Uterus (tissue), 4 donors: Measurements from ENCODE around the gene RPAIN. TPM values are rescaled to one million over a fixed set of nuclear protein-coding genes. Genes with fewer than 3 reads are reported as not detected.

Experiments
- DNase-seq, 2 donors: peaks; one replicate each; pipeline ENCODE4 v3.0.0-alpha.2; 2019 to 2020
- H3K27ac ChIP-seq, 2 donors: fragments of 200-600 bp; sonication (generic); 1 replicate in 1 of 2; 2 replicates in 1 of 2; pipeline ENCODE4 v1.5.1; 2016 to 2018
- H3K27me3 ChIP-seq, 2 donors: fragments of 200-600 bp; sonication (generic); one replicate each; pipeline ENCODE4 v1.5.1; 2018 to 2019; ENCODE audit warnings: control low read depth in 1 of 2
- H3K36me3 ChIP-seq, 2 donors: fragments of 200-600 bp; sonication (generic); one replicate each; pipeline ENCODE4 v1.5.1; 2019; ENCODE audit warnings: control low read depth in 1 of 2
- H3K4me1 ChIP-seq, 2 donors: fragments of 200-600 bp; sonication (generic); one replicate each; pipeline ENCODE4 v1.5.1; 2018 to 2019; ENCODE audit warnings: control low read depth in 1 of 2
- H3K4me3 ChIP-seq, 2 donors: fragments of 200-600 bp; sonication (generic); 1 replicate in 1 of 2; 2 replicates in 1 of 2; pipeline ENCODE4 v1.5.1; 2018 to 2019; ENCODE audit warnings: mild to moderate bottlenecking in 1 of 2
- H3K9me3 ChIP-seq, 2 donors: fragments of 200-600 bp; sonication (generic); one replicate each; pipeline ENCODE4 v1.5.1; 2019; ENCODE audit warnings: control low read depth in 1 of 2
- CTCF ChIP-seq, 4 experiments: fragments of 200-600 bp in 2 of 4; fragments of 450-650 bp in 2 of 4; sonication (generic) in 2 of 4; IDR thresholded peaks; one replicate each; pipeline ENCODE4 v1.5.1; 2016 to 2019; ENCODE audit warnings: antibody characterized with exemption in 4 of 4, mild to moderate bottlenecking in 2 of 4, moderate library complexity in 1 of 4
- POLR2A ChIP-seq, 2 donors: fragments of 450-650 bp; IDR thresholded peaks; one replicate each; pipeline ENCODE4 v1.6.1; 2016; ENCODE audit warnings: antibody characterized with exemption in 2 of 2, mild to moderate bottlenecking in 1 of 2, moderate library complexity in 1 of 2
- intact Hi-C: fragments of 100-400 bp; cut with DNase I; formaldehyde crosslinking; loops from one replicate; pipeline ENCODE4 v1.15.1; 2023; ENCODE audit warnings: low total_unique reads
- total RNA-seq, 4 donors: library from RNA; depleted of rRNA in 3 of 4; stranded (reverse); fragments of >200 nt in 3 of 4; gene quantifications; one replicate each; pipeline versions ENCODE4 v1.1.0 to v1.2.4, GENCODE V29; 2014 to 2023
- donor health status: DM: yes; HTN: yes; CAD: no.

Gene RPAIN
- total RNA-seq, 4 donors from 2014 or later, result 38.7 to 78.8 (median 46.9) TPM

DNA sequence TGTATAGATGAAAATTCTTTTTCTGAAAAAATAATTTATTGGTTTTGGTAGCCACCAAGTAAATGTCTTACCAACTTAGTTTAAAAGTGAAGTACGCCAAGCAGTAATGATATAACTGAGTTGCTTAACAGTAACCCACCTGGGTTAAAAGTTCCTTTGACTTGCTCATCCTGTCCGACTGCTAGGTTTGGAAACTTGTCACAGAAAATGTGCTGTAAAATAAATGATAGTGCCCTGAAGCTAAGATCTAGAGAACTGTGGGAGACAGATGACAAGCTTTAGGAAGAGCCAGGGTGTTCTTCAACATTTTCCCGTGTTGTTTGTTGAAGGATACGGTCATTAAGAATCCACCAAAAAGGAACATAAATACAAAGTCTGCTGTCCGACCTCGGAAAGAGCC lies 61.0 kb downstream of the RPAIN start:
- no peak for DNase-seq

DNA sequence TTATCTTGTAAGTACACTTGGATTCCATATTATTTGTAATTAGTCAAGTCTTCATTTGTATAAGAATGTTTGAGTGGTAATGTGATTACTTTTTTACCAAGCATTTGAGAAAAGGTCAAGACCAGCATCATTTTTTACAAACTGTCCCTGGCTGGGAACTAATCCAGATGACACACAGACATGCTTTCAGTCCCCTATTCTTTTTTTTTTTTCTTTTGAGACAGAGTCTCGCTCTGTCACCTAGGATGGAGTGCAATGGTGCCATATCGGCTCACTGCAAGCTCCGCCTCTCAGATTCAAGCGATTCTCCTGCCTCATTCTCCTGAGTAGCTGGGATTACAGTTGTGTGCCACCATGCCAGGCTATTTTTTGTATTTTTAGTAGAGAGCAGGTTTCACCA lies 61.5 kb downstream of the RPAIN start:
- no peak overlapping the region for H3K27ac ChIP-seq
- intact Hi-C loops, result no loop called here
- H3K4me3 ChIP-seq, result no peak overlapping the region
- H3K36me3 ChIP-seq, result no peaks in the 10 kb centered on the region
- H3K9me3 ChIP-seq, result no peaks in the 10 kb centered on the region
- TF ChIP-seq POLR2A (IDR thresholded peaks at IDR 0.05) (no peak), CTCF (IDR thresholded peaks at IDR 0.05) (no peak)
- no peaks in the 10 kb centered on the region for H3K27me3 ChIP-seq
- peaks cover 0 to 8% of the 10 kb centered on the region in 2 donors for H3K4me1 ChIP-seq
- no peak for DNase-seq

More for the DNA sequence above, 61.0 kb downstream of the RPAIN start:
- Histone ChIP-seq H3K27me3 (no peaks in the 10 kb centered on the region), H3K9me3 (no peaks in the 10 kb centered on the region), H3K4me1 (peaks cover 0 to 8% of the 10 kb centered on the region in 2 donors), H3K27ac (no peak overlapping the region), H3K36me3 (no peaks in the 10 kb centered on the region), H3K4me3 (no peak overlapping the region)
- no peak for TF ChIP-seq CTCF (IDR thresholded peaks at IDR 0.05)
- no peak for TF ChIP-seq POLR2A (IDR thresholded peaks at IDR 0.05)
- intact Hi-C loops, result no loop called here

Other genes starting within 250 kb of the RPAIN start
- 10 to 100 TPM in 3 of 4 donors, 1 to 10 TPM in 1; 7.9 to 43.3 (median 14.3) TPM for gene ZNF594, start 228.3 kb upstream of the RPAIN start, total RNA-seq
- gene SCIMP, start 185.3 kb upstream of the RPAIN start, total RNA-seq, result under 1 TPM in 2 of 4 donors, not detected in 2; 0.62 to 0.91 TPM
- 10 to 100 TPM; 14.9 to 59.7 (median 38.8) TPM for gene RABEP1, start 137.9 kb upstream of the RPAIN start, total RNA-seq
- gene NUP88, start 520 bp upstream of the RPAIN start, total RNA-seq, result 10 to 100 TPM; 24.7 to 69.8 (median 52.3) TPM
- gene C1QBP, start 19.0 kb downstream of the RPAIN start, total RNA-seq, result 10 to 100 TPM; 49.2 to 98.4 (median 80.7) TPM
- gene DHX33, start 48.8 kb downstream of the RPAIN start, total RNA-seq, result 10 to 100 TPM in 2 of 4 donors, 1 to 10 TPM in 2; 7.4 to 15.7 (median 11.4) TPM
- 10 to 100 TPM; 10.2 to 61.4 (median 47.0) TPM for gene DERL2, start 66.0 kb downstream of the RPAIN start, total RNA-seq
- 10 to 100 TPM in 2 of 4 donors, 1 to 10 TPM in 2; 5.6 to 39.2 (median 13.4) TPM for gene MIS12, start 66.4 kb downstream of the RPAIN start, total RNA-seq
- 10 to 100 TPM; 13.8 to 78.3 (median 47.0) TPM for gene NLRP1, start 164.3 kb downstream of the RPAIN start, total RNA-seq